Hematopoietic multipotent progenitor cell (in vitro differentiated cells): ENCODE results near the gene DUSP11. TPM values are rescaled to one million over a fixed set of nuclear protein-coding genes. Genes with fewer than 3 reads are reported as not detected.
"Not testable (repeated sequence)": the region's sequence is repeated elsewhere in the genome, so short reads cannot be mapped to it uniquely, and the experiment has no call there.

Source experiments
- DNase-seq, 3 donors: peaks; one replicate each; pipeline ENCODE4 v3.0.0-alpha.2; 2011 to 2015; ENCODE audit warnings: low read depth in 2 of 3, low spot score in 2 of 3
- total RNA-seq: library from RNA; depleted of rRNA; stranded (reverse); fragments of >200 nt; gene quantifications from one replicate; pipeline ENCODE4 v1.2.3, GENCODE V29; 2012

The DUSP11 gene
- total RNA-seq, 1 donor: 18.6 TPM

GRCh38 chr2:73718851-73719621 is 60.9 kb downstream of the DUSP11 start:
- DNase-seq: no peak

GRCh38 chr2:73718421-73718820 is 61.5 kb downstream of the DUSP11 start:
- no peak for DNase-seq

GRCh38 chr2:73717695-73718094 is 62.2 kb downstream of the DUSP11 start:
- not testable (repeated sequence) for DNase-seq

- no peak for DNase-seq
Measured at GRCh38 chr2:73717251-73717606, 62.7 kb downstream of the DUSP11 start.

GRCh38 chr2:73716543-73717250 is 63.2 kb downstream of the DUSP11 start:
- peak in 2 of 3 donors; percentile 83 to 95 for DNase-seq

- DNase-seq: no peak
Measured at GRCh38 chr2:73714091-73714490, 65.8 kb downstream of the DUSP11 start.

Other genes with a start within 250 kb of the DUSP11 start
- 0.27 TPM for gene NAT8, start 137.7 kb downstream of the DUSP11 start, total RNA-seq
- gene TPRKB, start 42.8 kb downstream of the DUSP11 start, total RNA-seq: 16.7 TPM
- gene C2orf78, start 4.1 kb upstream of the DUSP11 start, total RNA-seq: not detected
- 24.5 TPM for gene STAMBP, start 48.9 kb upstream of the DUSP11 start, total RNA-seq
- gene ACTG2, start 112.9 kb upstream of the DUSP11 start, total RNA-seq: not detected
- 38.5 TPM for gene DGUOK, start 146.8 kb upstream of the DUSP11 start, total RNA-seq
- gene TET3, start 204.8 kb upstream of the DUSP11 start, total RNA-seq: 11.0 TPM